ENCODE results near the gene KIAA1217.

KIAA1217 gene

GRCh38 chr10:24343686-24344085, 134.7 kb downstream of the KIAA1217 start:
- Histone ChIP-seq H3K36me3 (ENCODE audit: control insufficient read depth, insufficient read depth, low read length) (no peaks in the 10 kb centered on the region), H3K9ac (no peak overlapping the region), H3K4me3 (ENCODE audit: low read depth, low read length) (no peak overlapping the region), H2AFZ (no peak overlapping the region), H3K9me3 (ENCODE audit: control insufficient read depth, low read length) (no peaks in the 10 kb centered on the region), H3K79me2 (peaks cover 8% of the 10 kb centered on the region), H3K27ac (peak overlapping the region; percentile 76), H3K4me2 (ENCODE audit: low read length) (peak overlapping the region; percentile 52), H3K27me3 (ENCODE audit: control insufficient read depth, insufficient read depth, low read length) (no peaks in the 10 kb centered on the region), H3K4me1 (peaks cover 40% of the 10 kb centered on the region)
- TF ChIP-seq CTCF (IDR thresholded peaks at IDR 0.05): no peak

GRCh38 chr10:24344279-24344678, 135.3 kb downstream of the KIAA1217 start:
- Histone ChIP-seq H3K4me3 (ENCODE audit: low read depth, low read length) (no peak overlapping the region), H3K36me3 (ENCODE audit: control insufficient read depth, insufficient read depth, low read length) (no peaks in the 10 kb centered on the region), H3K79me2 (peaks cover 12% of the 10 kb centered on the region), H3K9ac (no peak overlapping the region), H3K4me1 (peaks cover 43% of the 10 kb centered on the region), H3K27me3 (ENCODE audit: control insufficient read depth, insufficient read depth, low read length) (no peaks in the 10 kb centered on the region), H3K4me2 (ENCODE audit: low read length) (peak overlapping the region; percentile 13), H2AFZ (no peak overlapping the region), H3K27ac (peak overlapping the region; percentile 76), H3K9me3 (ENCODE audit: control insufficient read depth, low read length) (no peaks in the 10 kb centered on the region)
- TF ChIP-seq CTCF (IDR thresholded peaks at IDR 0.05): no peak

- Histone ChIP-seq H3K79me2 (peaks cover 16% of the 10 kb centered on the region), H3K27ac (peak overlapping the region; percentile 76), H3K9ac (no peak overlapping the region), H3K36me3 (ENCODE audit: control insufficient read depth, insufficient read depth, low read length) (no peaks in the 10 kb centered on the region), H3K9me3 (ENCODE audit: control insufficient read depth, low read length) (no peaks in the 10 kb centered on the region), H3K4me1 (peaks cover 43% of the 10 kb centered on the region), H2AFZ (no peak overlapping the region), H3K27me3 (ENCODE audit: control insufficient read depth, insufficient read depth, low read length) (no peaks in the 10 kb centered on the region), H3K4me3 (ENCODE audit: low read depth, low read length) (no peak overlapping the region), H3K4me2 (ENCODE audit: low read length) (peak overlapping the region; percentile 13)
- TF ChIP-seq CTCF (IDR thresholded peaks at IDR 0.05): no peak
Measured at GRCh38 chr10:24344695-24345463, 135.9 kb downstream of the KIAA1217 start.

GRCh38 chr10:24346877-24347519, 138.1 kb downstream of the KIAA1217 start:
- no peaks in the 10 kb centered on the region for H3K27me3 ChIP-seq (ENCODE audit: control insufficient read depth, insufficient read depth, low read length)
- no peak overlapping the region for H3K4me3 ChIP-seq (ENCODE audit: low read depth, low read length)
- peak overlapping the region; percentile 1 for H3K27ac ChIP-seq
- H2AFZ ChIP-seq: no peak overlapping the region
- peaks cover 48% of the 10 kb centered on the region for H3K4me1 ChIP-seq
- H3K79me2 ChIP-seq: peaks cover 33% of the 10 kb centered on the region
- H3K36me3 ChIP-seq (ENCODE audit: control insufficient read depth, insufficient read depth, low read length): no peaks in the 10 kb centered on the region
- no peaks in the 10 kb centered on the region for H3K9me3 ChIP-seq (ENCODE audit: control insufficient read depth, low read length)
- no peak overlapping the region for H3K9ac ChIP-seq
- TF ChIP-seq CTCF (IDR thresholded peaks at IDR 0.05): no peak
- no peak overlapping the region for H3K4me2 ChIP-seq (ENCODE audit: low read length)
